Panc1 (cell line): ENCODE results near the gene PCDHA12.
A peak's percentile ranks its signal among the peaks of the same experiment; 100 is the strongest.

Experiments used
- CTCF ChIP-seq: fragments of 450-650 bp; IDR thresholded peaks from 2 replicates; pipeline ENCODE4 v1.5.1; 2017; ENCODE audit warnings: mild to moderate bottlenecking
- POLR2AphosphoS5 ChIP-seq: IDR thresholded peaks from 2 replicates; pipeline ENCODE4 v1.6.1; 2012; ENCODE audit warnings: mild to moderate bottlenecking, low read depth, low read length, moderate library complexity
- TF ChIP-seq, protein P1 (sequence below), 2 experiments: IDR thresholded peaks; 2 replicates each; pipeline ENCODE4 v1.6.1; 2011 to 2012; ENCODE audit warnings: low read depth in 2 of 2, control low read depth in 1 of 2, low read length in 1 of 2, mild to moderate bottlenecking in 1 of 2, moderate library complexity in 1 of 2; ENCODE audit not compliant: insufficient read depth in 1 of 2

GRCh38 chr5:140833993-140834392, 41.1 kb upstream of the PCDHA12 start, which contains the start of gene PCDHA7:
- 0 out of 2 replicates have a peak, but pooled peaks have one; percentile 18 for TF ChIP-seq CTCF
- TF ChIP-seq, protein P1, sequence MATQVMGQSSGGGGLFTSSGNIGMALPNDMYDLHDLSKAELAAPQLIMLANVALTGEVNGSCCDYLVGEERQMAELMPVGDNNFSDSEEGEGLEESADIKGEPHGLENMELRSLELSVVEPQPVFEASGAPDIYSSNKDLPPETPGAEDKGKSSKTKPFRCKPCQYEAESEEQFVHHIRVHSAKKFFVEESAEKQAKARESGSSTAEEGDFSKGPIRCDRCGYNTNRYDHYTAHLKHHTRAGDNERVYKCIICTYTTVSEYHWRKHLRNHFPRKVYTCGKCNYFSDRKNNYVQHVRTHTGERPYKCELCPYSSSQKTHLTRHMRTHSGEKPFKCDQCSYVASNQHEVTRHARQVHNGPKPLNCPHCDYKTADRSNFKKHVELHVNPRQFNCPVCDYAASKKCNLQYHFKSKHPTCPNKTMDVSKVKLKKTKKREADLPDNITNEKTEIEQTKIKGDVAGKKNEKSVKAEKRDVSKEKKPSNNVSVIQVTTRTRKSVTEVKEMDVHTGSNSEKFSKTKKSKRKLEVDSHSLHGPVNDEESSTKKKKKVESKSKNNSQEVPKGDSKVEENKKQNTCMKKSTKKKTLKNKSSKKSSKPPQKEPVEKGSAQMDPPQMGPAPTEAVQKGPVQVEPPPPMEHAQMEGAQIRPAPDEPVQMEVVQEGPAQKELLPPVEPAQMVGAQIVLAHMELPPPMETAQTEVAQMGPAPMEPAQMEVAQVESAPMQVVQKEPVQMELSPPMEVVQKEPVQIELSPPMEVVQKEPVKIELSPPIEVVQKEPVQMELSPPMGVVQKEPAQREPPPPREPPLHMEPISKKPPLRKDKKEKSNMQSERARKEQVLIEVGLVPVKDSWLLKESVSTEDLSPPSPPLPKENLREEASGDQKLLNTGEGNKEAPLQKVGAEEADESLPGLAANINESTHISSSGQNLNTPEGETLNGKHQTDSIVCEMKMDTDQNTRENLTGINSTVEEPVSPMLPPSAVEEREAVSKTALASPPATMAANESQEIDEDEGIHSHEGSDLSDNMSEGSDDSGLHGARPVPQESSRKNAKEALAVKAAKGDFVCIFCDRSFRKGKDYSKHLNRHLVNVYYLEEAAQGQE (IDR thresholded peaks at IDR 0.05; ENCODE audit: insufficient read depth in 1 of 2, low read depth in 2 of 2, low read length in 1 of 2) = no peak
- TF ChIP-seq POLR2AphosphoS5 = no peak
